Measurements from ENCODE around the gene PPM1H.
A peak's percentile ranks its signal among the peaks of the same experiment; 100 is the strongest.

Gene PPM1H

DNA sequence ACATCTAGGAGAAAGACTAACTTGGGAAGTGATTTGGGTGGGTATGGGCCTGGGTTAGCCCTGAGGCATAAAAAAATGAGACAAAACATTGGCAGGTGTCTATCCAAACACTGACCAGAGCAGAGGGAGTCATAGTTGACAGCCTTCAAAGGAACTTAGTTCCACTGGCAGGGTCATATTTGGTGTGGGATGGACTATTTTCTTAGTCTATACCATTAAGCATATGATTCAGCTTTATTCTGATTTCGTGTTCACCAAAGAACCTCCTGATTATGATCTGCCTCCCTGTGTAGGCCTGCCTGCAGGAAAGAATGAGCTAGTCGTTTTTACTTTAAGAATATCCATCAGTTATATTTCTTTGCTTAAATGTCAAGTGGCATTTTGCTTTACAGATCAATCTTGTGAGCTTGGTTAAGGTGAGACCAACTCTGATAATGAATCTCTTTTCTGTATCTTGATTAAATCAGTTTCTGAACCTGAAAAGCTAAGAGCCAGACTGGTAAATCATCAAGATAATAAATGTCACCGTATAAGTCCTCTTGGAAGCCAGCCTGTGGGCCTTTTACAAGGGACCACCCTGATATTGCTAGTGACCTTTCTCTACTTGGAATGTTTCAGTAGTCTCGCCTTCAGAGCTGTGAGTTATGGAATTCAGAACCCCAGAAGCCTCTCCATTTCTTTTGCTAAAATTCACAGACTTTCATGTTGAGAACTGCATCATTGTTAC is 285.4 kb downstream of the PPM1H start:
- no peak for DNase-seq (ENCODE audit: low read depth in 2 of 2)

DNA sequence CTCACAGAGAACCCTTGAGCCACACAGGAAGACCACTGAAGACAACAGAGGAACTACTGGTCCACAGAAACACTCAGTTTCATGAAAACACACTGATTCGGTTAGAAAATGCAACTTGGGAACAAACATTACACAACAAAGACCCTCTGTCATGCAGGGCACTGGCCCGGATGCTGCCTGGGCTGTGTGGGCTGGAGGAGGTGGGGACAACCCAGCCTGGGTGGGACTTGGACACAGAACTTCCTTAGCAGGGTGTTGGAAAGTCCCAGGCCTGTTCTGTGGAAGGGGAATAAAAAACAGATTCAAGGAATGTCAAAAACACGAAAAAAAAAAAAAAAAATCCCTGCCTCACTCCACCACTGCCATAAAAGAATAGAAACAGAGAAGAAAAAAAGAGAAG is 287.4 kb downstream of the PPM1H start:
- no peak for DNase-seq (ENCODE audit: low read depth in 2 of 2)

DNA sequence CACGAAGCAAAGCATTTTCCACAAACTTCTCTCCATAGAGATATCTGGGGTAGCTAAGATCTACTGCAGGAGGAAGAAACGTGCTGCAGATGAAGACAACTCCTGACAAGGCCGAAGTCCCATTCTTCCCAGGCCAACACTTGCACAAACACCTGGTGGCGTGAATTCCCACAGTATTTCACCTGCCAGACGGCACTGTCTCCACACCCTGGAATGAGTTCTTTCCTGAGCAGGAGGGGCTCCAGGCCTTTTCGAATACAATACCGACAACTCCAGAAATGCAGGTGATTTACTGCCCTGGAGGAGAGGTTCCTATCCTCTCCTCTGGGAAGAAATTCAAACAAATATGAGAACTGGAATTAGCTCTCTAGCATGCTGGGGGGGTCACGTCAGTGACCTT is 288.4 kb downstream of the PPM1H start:
- DNase-seq (ENCODE audit: low read depth in 2 of 2): no peak

DNA sequence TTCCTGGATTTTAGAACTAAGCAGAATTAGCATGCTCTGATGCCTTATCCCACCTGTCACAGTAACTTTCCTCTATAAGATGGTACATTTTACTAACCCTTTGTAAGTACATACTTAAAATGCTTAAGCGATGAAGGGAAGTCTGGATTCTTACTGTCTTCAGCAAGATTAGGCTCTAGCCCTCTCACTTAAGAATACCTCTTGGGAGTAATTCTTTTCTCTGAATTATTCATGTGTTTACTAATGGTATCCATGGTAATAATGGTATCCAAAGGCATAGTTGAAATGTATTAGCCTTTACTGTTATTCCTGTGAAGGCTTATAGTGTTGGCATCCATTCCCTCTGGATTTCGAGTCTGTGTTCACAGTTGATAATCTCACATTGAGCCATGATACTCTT is 291.5 kb downstream of the PPM1H start:
- DNase-seq (ENCODE audit: low read depth in 2 of 2): no peak

DNA sequence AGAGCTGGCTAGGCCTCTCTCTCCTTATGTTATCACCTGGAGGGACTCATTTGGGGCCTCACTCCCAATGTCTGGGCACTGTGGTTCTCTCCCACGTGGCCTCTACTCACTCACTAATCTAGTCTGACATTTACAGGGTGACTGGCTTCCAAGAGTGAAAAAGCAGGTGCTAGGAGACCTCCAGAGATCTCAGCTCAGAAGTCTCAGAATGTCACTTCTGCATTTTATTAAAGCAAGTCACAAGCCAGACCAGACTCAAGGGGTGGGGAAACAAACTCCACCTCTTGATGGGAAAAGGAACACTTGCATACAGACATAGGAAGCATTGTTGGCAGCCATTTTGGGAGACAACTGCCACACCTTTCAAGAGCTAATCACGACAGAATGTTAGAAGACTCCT is 292.5 kb downstream of the PPM1H start:
- DNase-seq (ENCODE audit: low read depth in 2 of 2): no peak

DNA sequence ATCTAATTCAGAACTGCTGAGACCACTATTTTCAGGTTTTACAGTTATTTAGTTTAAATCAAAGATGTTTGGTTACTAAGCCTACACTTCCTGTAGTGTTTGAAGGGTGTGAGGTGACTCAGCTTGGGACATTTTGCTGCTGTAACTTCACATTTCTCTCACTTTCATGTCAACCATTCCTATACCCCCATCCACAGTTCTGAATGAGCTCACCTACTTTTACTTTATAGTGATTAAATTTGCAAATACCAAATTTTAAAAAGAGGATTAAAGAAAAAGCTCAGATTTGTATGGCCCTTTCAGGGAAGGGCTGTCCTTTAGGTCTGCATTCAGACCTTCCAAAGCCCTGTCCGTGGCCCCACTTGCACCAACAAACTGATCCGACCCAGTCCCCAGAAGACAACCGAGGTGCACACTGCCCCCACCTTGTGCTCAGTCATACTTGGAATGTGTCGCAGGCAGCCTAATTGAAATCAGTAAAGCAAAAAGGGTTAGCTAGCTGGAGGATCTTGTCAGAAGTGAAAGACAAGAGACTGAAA is 294.0 kb downstream of the PPM1H start:
- DNase-seq (ENCODE audit: low read depth in 2 of 2): peak in 1 of 2 donors; percentile 17

DNA sequence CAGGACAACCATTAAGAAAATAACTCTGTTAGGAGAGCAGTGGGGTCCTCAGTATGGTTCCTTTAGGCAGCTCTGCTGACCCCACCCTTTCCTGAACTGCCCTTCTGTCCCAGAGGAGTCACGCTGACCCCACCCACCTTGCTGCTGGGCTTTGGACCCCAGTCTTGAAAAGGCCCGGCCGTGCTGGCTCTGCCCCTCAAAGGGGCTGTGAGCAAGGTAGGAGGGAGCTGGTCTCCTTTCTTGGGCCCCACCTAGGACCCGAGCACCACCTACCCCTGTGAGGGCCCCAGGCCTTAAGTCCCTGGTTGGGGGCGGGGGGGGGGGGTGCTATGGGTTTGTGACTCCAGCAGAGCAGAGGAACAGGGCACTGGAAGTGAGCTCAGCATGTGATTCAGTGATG is 297.3 kb downstream of the PPM1H start:
- DNase-seq (ENCODE audit: low read depth in 2 of 2): no peak

DNA sequence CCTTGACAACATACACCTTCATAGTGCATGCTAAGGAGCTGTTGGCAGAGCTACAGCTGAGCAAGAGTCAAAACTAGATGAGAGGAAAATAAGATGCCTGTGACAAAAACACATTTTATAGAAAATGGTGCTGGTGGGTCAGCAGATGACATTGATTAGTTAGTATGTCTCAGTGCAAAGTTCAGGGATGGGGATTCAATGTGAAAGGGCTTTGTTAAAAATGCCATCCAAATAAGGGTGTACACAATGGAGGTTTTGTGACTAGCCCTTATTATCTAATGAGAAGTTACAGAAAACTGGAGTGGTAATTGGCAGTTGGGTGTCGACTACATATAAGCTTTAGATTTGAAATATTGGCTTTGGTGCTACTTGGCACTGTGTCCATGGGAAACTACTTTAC is 299.3 kb downstream of the PPM1H start:
- DNase-seq (ENCODE audit: low read depth in 2 of 2): no peak

DNA sequence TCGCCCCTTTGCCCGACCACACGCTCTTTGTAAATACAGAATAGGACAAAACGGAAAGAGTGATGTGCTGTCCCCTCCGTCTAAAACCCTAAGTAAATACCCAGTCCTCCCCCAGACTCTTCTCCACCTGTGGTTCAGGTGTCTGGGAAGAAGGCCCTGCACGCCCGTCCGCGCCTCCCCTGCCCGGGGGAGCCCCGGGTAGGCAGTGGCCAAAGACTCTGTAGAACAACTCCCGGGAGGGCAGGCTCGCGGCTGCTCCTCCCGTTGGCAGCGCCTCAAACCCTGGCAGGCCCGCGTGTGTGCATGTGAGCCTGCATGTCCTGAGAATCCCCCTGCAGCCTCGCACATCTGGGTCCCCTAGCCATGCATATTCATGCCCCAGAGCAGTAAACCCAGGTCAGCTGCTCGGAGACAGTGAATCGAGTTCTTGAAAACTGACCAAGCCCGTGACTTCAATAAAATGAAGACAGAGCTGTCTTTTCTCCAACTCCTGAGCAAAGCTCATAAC is 302.5 kb downstream of the PPM1H start:
- DNase-seq (ENCODE audit: low read depth in 2 of 2): no peak

DNA sequence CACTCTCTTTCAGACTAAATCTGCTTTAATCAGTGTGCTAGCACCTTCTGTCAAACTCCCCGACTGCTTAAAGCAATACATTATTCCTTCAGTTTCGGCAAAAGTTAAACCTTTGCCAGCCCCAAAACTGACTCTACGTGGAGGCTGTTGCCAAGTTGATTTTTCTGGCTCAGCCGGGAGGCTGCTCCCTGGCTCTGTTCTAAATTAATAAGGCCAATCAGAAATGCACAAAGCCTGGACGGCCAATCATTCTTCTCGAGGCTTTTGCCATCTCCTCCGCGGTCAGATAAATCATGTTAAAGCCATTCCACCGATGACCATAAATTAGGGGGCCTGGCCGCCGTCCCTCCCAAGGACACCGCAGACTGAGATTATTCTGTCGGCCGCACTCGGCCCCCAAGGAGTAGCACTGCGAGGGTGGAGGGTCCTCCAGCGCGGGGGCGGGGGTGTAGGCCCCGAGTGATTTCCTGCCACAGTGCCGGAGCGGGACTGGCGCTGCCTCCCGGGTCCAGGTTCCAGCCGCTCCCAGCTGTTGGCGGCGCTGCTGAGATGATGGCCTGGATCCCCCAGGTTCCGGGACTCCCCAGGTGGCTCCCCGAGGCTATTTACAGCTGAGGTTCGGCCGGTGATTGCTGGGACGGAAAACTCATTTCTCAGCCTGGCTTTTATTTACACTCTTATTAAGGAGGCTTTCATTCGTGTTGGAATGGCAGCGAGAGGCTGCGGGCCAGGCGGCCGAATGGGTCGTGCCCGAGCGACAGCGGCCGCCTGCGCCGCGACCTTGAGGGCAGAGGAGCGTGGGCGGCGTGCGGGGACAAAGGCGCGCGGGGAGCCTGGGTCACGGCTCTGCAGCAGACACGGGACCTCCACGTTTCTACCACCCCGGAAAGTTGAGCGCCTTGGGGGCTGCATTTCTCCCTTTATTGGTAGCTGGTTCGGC is 303.2 kb downstream of the PPM1H start:
- DNase-seq (ENCODE audit: low read depth in 2 of 2): no peak

DNA sequence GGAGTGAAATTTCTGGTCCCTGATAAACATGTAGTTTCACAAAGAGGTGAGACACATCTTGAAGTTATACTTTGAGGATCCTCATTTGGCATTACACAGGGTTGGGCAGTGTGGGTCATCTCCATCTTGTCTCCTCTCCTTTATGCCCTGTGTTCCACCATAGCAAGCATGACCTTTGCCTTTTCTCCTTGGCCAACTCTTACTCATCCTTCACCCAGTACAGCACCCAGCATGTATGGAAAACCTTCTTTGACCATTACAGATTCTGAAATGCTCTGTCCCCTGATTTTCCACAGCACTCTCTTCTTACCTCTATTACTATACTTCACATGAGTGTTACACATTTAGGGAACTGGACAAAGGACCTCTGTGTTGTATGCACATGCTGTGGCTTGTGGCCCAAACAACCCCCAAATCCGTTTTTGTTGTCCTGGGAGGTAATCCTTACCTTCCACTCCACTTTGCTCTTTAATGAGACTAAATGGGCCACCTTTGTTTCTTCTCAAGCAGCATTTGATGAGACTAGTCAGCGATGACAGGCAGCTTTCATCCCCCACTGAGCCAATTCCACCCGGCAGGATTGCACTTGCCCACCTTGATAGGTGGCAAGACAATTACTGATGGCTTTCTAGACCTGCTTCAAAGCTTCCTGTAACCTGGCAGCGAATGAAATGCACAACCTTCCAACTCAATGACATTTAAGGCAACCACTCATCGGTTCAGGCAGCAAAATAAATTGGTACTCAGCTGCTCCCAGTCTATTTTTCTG is 304.8 kb downstream of the PPM1H start:
- DNase-seq (ENCODE audit: low read depth in 2 of 2): no peak

DNA sequence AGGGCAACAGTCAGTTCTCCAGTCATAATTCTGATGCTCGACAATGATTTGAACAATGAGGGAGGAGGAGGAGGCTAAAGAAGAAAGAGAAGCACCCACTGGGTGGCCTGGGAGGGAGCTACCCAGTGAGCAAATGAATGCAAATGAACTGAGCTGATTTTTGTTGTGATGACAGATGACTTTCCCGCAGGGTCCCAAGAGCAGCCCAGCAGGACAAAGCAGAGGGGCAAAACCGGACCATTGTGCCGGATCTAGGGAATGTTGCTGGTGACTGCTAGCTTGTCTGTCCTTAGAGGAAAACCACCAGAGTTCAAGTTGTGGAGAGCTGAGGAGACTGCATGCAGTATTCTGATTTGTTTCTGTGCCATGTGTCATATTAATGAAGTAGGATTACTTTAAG is 305.5 kb downstream of the PPM1H start:
- DNase-seq (ENCODE audit: low read depth in 2 of 2): no peak

DNA sequence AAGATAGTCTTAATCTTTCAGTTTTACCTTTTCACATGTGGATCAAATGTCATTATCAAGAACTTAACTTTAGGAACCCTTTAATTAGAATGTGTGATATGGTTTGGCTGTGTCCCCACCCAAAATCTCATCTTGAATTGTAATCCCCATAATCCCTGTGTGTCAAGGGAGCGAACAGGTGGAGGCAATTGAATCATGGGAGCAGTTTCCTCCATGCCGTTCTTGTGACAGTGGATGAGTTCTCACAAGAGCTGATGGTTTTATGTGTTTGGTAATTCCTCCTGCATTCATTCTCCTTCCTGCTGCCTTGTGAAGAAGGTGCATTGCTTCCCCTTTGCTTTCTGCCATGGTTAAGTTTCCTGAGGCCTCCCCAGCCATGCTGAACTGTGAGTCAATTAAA is 307.8 kb downstream of the PPM1H start:
- no peak for DNase-seq (ENCODE audit: low read depth in 2 of 2)

DNA sequence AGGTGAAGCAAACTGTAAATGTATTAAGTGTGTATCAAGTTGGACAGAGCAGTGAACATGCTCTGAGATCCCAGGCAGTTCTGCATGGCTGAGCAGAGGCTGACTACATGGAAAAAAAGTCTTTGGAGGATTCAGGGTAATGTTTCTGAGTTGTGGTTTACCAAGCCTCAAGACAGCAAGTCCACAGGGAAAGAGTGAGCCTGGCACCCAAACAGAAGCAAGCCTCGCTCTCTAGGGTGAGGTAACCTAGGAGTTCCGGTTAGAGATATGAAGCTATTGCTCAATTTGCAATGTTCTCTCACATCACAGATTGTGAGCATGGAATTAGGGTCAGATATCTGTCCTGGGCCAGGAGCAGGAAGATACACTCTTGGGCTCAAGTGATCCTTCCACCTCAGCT is 309.7 kb downstream of the PPM1H start:
- DNase-seq (ENCODE audit: low read depth in 2 of 2): no peak

DNA sequence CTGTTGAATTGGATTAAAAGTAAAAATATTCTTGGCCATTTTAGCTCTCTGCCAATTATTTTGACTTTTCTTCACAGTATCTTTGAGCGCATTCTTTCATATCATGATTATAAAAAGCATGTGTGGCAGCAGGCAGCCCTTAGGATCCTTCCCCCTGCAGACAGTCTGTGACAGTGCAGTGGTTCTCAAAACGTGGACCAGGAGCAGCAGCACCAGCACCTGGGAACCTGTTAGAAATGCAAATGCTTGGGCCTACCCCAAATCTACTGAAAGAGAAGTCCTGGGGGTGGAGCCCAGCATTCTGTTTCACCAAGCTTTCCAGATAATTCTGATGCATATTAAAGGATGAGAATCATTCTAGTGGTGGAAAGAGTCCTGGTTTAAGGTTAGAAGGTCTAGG is 312.8 kb downstream of the PPM1H start:
- DNase-seq (ENCODE audit: low read depth in 2 of 2): no peak

DNA sequence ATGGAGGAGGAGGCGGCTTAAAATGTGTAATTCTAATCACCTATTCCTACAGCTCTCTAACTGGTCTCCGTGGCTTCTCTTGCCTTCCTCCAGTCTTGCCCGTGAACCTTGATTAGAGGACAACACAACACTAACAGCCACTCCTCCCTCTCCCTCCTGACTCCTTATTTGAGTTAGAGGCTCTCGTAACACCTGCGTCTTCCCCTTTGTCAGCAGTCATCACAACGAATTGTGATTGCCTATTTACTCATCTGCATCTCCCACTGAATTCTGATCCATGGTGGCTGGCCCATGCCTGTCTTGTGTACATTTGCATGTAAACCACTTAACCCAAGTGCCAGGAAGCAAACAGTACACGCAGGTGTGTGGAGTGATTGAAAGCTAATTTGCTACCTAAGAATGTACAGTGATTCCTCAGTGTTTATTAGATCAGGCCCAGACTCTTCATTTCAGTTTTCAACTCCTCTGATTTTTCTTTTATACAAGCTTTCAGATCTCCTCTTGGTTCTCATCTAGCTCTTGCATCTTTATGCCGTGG is 313.8 kb downstream of the PPM1H start:
- no peak for DNase-seq (ENCODE audit: low read depth in 2 of 2)

DNA sequence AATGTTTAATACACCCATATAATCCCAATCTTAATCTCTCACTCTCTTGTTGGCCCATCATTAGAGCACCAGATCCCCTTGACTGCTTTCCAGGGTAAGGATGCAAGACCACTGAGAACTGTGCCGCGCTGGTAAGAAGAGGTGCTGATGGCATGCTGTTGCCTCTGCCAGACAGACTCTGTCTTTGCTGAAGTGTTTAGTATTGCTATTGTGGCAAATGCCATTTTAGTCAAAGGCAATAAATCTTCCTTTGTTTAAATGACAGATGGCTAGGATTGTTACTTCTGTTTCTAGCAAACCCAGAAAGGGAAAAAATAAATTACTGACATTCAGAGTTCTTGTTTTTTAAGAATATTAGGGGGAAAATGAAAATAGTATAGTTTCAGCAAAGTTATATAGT is 316.0 kb downstream of the PPM1H start:
- DNase-seq (ENCODE audit: low read depth in 2 of 2): no peak

DNA sequence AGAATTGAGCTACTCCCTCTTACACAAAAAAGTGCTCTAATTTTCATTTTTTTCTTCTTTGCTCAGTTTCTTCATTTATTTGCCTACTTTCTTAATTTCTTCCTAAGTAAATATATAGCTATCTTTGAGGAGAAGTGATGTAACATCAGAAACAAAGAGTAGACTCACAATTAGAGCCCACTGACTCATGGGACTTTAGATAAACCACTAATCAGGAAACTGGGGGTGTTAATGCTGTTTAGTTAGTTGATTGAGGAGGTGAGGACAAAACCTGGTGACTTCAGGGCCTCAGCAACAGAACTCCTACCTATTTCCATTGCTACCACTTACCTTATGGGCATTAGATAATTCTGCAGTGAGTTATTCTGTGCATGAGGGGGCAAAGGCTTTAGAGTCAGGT is 316.6 kb downstream of the PPM1H start:
- no peak for DNase-seq (ENCODE audit: low read depth in 2 of 2)

DNA sequence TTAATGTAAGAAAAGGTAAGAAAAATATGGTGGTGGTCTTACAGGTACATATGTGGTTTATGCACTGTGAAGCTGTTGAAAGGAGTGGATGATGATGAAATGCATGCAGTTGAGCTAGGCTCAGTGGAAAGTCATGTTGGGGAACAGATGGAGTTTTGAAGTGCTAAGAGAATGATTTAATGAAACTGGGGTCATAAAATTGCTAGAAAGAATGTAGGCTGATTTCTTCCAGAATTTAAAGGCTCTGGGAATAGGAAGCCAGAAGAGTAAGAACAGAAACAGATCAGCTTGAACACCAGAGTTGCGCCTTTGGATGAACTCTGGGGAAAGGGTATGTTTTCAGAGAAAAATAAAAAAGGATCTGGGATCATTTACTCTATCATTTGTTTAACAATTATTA is 321.9 kb downstream of the PPM1H start:
- no peak for DNase-seq (ENCODE audit: low read depth in 2 of 2)

DNA sequence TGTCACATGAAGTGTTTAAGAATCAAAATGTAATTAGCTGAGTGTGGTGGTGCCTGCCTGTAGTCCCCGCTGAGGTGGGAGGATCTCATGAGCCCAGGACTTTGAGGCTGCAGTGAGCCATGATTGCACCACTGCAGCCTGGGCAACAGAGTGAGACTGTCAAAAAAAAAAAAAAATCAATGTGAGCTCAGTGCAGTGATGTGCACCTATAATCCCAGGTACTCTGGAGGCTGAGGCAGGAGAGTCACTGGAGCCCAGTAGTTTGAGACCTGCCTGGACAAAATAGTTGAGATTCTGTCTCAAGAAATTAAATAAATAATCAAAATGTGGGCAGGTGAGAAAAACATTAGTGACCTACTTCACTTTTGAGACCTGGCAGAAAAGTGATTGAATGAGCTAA is 328.3 kb downstream of the PPM1H start:
- DNase-seq (ENCODE audit: low read depth in 2 of 2): no peak

DNA sequence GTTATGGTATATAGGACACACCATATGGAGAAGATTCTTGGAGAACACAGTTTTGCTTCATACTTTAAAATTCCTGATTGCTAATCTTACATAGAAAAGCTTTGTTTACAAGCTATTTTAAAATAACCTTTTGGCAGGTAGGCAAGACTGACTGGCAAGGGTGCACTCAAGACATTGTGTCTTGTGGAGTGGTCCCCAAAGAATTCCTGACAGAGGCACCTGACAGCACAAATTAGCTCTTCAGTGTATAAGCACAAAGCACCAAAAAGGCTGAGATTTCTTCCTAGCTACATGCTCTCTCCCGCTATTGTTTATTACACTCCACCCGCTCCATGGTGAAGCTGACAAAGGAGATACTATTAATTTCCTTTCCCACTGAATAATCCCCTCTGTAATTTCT is 329.0 kb downstream of the PPM1H start:
- no peak for DNase-seq (ENCODE audit: low read depth in 2 of 2)

DNA sequence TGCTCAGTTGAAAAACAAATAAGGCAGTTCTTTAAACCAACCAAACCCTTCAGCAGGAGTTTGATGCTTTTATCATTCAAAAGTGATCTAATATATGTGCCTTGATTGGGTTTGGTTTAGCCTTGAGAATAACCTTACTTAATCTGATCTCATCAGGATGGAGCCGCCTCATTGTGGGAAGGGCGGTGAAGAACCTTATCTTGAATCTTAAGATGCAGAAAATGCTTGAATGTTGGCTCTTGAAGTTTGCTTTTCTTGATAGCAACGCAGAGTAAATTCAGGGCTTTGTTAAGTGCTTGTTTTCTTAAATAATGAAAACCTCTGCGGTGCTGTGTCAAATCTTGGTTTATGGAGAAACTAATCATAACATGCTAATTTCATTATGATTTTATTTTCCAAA is 330.1 kb downstream of the PPM1H start:
- DNase-seq (ENCODE audit: low read depth in 2 of 2): no peak
